ENCODE measurements around the gene KCNE4.
"Not testable (repeated sequence)": the region's sequence is repeated elsewhere in the genome, so short reads cannot be mapped to it uniquely, and the experiment has no call there.

The KCNE4 gene

DNA sequence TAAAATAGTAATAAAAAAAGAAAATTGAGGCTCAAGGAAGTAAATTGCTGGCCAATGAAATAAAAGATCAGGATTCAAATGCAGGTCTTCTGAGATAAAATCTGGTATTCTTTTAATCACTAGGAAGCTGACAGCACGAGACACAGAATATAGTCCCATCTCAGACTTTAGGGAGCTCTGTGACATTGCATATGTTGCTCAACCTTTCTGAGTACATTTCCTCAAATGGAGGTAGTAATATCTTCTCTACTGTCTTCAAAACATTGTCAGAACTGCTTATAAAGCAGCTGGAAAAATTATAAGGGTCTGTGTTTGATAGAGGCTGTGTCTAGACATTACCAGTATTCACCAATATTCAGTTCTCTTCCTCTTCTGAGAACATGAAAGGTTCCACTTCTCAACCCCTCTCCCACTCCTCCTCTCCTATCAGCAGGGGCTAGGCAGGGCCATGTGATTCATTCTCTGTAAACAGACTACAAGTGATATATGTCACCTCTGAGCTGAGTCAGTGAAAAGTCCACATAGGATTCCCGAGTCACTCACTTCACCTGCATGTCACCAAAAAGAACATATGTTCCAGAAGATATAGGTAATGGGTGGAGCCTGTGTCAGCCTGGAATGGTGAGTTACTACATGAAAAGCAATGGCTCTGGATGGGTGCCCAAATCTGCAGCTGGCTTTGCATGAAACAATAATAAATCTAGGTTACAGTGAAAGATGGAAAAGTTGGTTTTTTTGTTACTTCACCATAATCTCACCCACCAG lies 7.1 kb downstream of the KCNE4 start:
- DNase-seq: no peak

DNA sequence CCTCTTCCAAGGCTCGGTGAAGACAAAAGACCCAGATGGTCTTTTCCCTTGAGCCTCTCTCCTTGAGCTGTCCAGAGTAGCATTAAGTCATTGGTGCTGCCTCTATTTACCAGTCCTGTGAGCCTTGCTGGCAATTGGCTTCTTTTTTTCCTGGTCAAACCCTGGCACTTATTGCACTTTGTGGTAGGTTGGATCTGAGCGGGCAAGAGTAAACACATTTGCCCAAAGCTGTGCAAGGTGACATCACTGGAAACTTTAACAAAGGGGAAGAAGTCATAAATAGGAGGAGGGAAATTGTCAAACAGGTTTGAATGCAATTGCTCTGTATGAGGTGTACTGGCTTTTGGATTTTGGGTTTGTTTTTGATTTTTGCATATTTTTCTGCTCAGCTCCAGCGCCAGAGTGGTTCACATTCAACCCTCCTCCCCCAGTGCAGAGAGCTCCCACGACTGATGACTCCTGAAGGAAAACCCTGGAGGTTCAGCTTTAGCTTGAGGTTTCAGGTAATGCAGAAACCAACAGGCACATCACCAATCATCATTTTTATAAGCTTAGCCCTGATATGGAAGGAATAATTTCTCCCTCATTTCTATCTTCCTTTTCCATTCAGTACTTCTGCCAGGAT lies 8.3 kb downstream of the KCNE4 start:
- no peak for DNase-seq

DNA sequence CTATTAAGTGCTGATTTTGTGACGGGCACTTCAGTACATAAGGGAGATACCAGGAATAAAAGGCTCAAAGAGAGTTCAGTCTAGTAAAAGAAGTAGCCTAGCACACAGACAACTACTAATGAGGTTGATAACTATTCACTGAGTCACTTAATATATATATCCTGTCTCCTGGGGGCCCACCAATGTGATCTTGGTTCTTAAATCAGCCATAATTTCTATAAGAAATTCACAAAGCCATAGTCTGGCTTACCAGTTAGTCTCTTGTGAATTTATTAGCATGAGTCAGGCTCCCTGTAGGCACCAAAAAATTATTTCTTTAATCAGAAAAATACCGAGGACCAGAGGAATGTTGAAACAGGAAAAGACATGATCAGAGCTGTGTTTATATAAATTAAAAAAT lies 10.4 kb downstream of the KCNE4 start:
- DNase-seq: no peak

- no peak for DNase-seq
Observed at GRCh38 chr2:223065107-223065506, 13.1 kb downstream of the KCNE4 start.

- no peak for DNase-seq
Observed at GRCh38 chr2:223066721-223067120, 14.7 kb downstream of the KCNE4 start.

GRCh38 chr2:223068071-223068470 lies 16.1 kb downstream of the KCNE4 start:
- DNase-seq: no peak

GRCh38 chr2:223069465-223069864 lies 17.5 kb downstream of the KCNE4 start:
- no peak for DNase-seq

GRCh38 chr2:223069988-223070387 lies 18.0 kb downstream of the KCNE4 start:
- DNase-seq: no peak

DNA sequence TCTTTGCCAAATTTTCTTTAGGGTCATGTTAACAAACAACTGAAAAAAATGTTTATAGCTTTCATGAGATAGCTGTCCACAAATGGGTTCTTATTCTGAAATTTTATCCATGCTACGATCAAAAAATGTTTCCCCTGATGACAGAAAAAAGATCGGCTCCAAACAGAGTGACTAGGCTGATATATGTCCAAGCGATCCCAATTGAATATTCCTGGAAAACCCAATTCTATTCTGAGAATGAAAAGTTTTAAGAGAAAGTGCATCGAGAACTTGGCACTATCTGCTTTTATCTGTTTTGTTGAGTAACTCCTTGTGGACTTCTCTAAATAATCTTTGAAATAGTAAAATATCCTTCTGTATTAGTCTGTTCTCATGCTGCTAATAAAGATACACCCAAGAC lies 19.1 kb downstream of the KCNE4 start:
- no peak for DNase-seq

DNA sequence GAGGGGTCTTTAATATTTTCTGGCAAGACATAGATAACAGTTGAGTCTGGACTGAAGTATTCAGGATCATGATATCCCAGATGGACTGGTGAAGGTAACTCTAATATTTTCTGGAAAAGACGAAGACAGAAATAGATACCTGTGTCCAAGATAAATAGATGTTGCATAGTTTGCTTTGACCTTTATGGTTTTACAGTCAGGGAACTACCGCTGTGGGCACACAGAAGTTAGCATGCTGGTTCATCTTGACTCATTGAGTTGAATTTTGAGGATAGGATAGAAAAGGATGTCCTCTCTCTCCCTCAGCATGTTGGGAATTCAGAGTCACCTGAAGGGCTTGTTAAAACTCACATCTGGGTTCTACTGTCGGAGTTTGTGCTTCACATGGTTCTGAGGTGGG lies 20.8 kb downstream of the KCNE4 start:
- no peak for DNase-seq

- no peak for DNase-seq
Observed at GRCh38 chr2:223075301-223076270, 23.6 kb downstream of the KCNE4 start.

- DNase-seq: no peak
Observed at GRCh38 chr2:223076573-223076972, 24.6 kb downstream of the KCNE4 start.

DNA sequence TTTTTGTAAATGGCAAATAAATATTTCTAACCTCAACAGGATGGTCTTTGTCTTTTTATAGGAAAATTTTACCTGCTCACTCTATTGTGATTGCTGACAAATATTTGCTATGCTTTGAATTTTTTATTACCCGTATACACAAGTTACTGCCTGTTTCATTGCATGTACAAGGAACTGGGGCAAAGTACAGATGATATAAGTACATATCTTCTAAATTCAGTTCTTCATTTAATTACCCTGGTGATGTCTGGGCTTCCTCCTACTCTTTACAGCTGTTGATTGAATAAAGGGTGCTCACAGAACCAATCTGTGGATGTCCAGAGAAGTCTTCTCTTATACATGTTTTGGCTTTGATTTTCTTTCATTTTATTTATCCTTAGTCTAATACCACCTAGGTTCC lies 26.5 kb downstream of the KCNE4 start:
- DNase-seq: no peak

GRCh38 chr2:223079378-223079777 lies 27.4 kb downstream of the KCNE4 start:
- DNase-seq: no peak

GRCh38 chr2:223079925-223080324 lies 27.9 kb downstream of the KCNE4 start:
- DNase-seq: no peak

GRCh38 chr2:223080790-223081360 lies 28.9 kb downstream of the KCNE4 start:
- not testable (repeated sequence) for DNase-seq

DNA sequence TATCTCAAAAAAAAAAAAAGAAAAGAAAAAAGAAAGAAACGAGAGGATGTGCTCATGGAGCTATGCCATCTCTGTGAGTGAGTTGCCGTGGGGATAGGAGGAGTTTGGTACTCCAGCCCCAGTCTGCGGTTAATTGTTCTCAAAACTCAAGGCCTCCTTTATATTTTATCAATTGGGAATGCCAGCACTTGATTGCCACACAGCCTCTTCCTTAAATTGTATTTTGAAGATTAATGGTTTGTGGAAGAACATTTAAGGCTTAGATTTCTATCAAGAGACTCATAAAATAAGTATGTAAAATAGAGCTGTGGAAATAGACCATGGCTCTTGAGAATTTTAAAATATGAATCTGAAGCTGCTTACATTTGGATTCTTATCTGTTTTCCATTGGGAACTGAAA lies 29.8 kb downstream of the KCNE4 start:
- DNase-seq: no peak

DNA sequence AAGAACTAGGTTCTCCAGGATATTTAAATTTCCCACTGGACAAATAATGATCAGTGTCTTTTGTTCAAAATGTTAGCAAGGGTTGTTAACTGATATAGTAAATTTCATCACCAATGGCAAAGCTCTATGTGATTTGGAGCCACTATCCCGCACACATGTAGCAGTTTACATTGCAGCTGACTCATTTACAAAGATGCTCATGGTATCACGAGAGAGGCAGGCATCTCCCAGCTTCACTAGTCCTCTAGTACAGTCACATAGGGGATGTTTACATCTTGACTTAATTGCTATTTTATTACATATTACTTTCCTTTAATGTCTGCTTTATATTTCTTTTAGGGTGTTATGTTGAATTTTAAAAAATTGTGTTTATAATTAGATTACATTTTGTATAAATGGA lies 30.7 kb downstream of the KCNE4 start:
- DNase-seq: no peak

DNA sequence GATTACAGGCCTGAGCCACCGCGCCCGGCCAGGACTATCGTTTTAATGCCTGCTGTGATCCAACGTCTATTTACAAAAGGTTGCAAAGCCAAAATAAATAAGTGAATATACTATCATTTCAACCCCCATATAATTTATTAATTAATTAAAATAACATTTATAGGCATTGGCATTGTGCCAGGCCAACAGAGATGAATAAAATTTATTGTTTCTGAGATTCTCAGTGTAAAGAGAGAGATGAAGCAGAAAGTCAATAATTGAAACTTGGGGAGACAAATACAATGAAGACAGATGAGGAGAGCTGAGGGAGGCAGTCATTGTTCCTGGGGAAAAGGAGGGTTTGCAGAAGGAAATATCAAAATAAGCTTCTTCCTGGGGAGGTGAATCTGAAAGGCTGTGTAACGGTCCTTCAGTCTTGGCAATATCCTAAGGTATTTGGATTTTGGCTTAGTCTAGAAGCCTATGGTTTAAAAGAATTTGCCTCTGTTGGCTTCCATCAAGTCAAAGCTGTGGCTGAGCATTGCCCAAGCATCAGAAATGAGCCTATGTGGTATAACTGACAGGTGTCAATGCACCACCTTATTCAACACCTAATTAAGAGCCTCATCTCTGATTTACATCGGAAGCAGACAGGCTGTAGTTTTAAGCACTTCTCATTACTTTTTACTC lies 31.5 kb downstream of the KCNE4 start:
- DNase-seq: no peak

- no peak for DNase-seq
Observed at GRCh38 chr2:223084873-223085272, 32.9 kb downstream of the KCNE4 start.

- no peak for DNase-seq
Observed at GRCh38 chr2:223086370-223086981, 34.5 kb downstream of the KCNE4 start.

DNA sequence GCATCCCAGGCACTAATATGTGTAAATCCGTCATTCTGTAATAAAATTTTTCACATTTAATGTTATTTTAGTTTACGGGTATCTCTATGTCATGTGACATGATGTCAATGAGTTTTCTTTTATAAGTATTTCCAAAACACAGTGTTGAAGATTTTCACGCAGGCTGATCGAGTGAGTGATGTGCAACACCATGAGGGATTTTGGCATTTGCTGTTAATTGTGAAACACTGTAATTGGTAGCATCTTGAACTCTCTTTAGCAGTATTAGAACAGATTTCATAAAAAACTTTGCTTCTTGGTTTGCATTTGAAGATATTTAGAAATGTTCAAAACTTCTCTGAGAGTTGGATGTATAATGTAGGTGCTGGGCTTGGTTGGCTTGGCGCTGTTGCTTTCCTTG lies 35.5 kb downstream of the KCNE4 start:
- DNase-seq: no peak

Data from NCI-H2029 treated with DMSO at 0.1 percent for 48 hours (cell line).